Left hindlimb (tissue), 1 donor: ENCODE data around the gene MB21D2.

ENCODE experiments used
- DNase-seq: peaks from one replicate; pipeline ENCODE4 v3.0.0-alpha.2; 2018

MB21D2 gene

DNA sequence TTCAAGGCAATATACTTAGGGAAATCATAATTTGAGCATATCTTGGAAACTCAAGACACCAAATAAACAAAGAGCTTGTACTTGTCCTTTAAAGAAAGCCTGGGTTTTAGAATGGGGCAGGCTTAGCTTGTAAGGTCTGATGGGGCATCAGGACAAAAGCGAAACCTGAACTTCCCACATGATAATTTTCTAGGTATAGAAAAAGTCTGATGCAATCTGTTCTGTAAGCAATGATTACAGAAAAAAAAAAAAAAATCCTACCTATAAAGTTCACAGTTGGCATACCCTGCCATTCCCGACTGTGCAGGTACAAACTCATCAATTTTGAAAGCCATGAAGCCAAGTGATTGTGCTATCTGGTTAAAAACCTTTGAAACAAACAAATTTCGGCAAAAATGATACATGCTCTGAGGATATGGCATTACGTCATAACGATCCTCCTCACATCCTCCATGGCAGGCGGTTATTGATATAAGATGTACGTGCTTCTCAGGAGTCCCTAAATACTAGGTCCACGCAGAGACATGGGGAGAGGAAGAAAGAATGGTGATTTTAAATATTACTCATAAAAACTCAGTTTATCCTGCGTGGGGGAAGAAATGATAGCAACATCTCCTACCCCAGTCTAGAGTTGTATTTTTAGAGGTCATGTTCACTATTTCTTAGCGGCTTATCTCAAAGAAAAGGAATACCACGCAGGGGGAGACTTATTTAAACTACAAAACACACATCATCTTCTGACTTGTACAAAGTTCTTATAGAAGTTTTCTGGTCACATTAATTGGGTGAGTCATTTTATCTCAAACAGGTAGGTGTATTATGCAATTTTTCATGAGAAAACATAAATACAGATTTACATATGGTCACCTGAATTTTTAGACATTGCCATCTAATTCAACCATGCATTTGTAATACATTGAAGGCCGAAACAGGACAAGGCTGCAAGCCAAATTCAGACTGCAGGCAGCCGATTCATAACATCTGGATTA is 27.0 kb downstream of the MB21D2 start:
- no peak for DNase-seq

DNA sequence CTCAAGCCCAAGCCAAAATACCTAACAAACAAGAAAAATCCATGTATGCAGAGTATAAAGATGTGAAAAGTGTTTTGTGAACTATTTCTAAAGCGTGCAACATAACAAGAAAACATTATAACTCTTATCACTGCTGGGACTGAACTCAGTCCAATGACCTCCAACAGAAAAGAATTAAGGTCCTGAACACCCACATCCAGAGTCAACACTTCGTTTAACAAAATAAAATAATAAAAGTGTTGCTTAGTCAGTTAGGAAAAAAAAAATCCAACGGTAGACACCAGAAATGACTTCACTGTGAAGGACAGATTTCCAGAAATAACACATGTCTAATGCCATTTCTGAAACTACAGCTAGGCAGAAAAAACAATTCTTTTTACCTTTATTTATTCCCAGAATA is 28.0 kb downstream of the MB21D2 start:
- DNase-seq, result no peak

- no peak for DNase-seq
Measured at GRCh38 chr3:192888190-192888589, 29.5 kb downstream of the MB21D2 start.

GRCh38 chr3:192887701-192888100 is 30.0 kb downstream of the MB21D2 start:
- DNase-seq, result no peak

- DNase-seq, result no peak
Measured at GRCh38 chr3:192887047-192887446, 30.6 kb downstream of the MB21D2 start.

- DNase-seq, result no peak
Measured at GRCh38 chr3:192884777-192885773, 32.6 kb downstream of the MB21D2 start.

DNA sequence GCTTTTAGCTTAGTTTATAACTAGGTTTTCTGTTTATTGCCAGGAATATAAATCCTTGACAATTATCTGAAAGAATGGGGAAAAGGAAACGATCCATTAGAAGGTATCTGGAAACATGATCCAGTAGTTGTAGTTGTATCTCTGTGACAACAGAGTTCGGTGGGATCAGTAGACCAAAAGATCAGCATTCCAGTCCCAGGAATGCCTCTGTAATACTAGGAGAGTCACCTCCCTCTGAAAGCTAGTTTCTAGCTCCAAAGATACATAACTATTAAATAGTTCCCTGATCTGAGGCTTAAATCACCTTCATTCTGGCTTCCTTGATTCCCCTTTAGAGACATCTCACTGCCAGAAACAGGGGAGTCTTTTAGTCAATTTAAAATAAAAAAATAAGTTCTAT is 34.1 kb downstream of the MB21D2 start:
- no peak for DNase-seq

DNA sequence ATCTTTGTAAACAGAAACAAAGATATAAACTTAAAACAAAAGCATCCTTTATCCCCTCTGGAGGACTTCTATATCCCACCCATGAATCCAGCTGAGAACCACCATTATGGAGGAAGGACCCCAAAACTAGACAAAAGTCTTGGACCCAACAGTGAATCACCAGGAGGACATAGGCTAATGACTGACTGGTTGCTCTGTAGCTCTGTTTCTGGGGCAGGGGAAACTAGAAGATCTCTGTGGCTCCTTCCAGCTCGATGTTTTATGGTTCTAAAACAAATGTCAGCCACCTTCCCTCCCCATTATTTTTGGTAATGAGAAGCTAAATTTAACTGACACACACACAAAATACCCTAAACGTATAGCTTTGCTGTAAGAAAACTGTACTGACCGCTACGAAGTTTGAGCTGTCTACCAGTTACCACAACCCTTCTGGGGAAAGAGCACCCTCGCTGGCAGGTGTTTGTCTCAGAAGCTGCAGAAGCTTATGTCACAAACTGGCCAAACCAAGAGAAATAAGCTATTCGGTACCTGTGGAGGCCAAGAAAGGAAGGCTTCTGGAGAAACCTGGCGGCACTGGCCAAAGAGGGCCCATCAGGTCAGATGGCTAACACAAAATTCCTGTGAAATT is 36.4 kb downstream of the MB21D2 start:
- no peak for DNase-seq

GRCh38 chr3:192880313-192880712 is 37.3 kb downstream of the MB21D2 start:
- DNase-seq, result no peak

DNA sequence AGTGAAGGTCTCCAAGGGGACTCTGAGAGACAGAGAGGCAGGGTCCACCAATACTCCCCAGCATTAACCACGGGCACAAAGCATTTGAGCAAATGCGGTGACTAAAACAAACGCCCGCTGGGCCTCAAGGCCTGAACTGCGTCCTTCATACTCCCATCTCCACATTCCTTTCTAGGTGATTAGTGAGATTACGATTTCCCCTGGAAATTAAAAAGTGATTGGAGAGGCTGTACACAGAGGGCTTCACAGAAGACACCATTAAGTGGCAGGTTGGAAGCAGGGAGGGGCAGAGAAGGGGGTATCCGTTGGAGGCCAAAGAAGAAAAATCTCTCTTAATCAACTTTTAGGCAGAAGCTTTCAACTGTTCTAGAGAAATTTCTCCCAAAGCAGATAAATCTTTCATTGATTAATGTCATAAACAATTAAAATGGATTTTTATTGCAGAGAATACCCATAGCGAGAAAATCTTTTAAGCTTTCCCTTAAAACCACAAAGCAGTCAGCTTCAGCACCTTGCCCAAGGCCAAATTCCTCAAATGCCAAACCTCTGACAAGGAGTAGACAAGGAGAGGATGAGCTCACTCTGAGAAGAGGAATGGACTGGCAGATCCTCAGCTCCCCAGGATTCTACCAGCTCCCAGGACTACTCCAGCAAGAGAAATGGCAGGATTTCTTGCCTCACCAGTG is 38.2 kb downstream of the MB21D2 start:
- DNase-seq, result no peak

- DNase-seq, result no peak
Measured at GRCh38 chr3:192875971-192876565, 41.6 kb downstream of the MB21D2 start.

DNA sequence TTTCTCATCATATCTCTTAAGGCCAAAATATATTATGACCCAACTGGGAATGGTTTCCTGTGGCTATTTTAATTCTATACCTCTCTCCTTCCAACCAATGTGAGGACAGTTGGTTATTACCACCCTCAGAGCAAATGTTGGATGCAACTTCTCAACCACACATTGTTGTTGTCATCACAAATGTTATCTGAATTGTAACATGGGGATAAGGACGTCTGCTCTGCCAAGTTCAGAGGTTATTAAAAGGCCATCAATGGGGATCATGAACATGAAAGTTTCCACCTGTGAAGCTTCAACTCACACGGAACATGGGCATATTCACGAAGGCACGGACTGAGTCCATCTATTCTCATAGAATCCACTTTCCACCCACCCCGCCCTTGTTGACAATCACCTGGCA is 46.8 kb downstream of the MB21D2 start:
- DNase-seq, result no peak

DNA sequence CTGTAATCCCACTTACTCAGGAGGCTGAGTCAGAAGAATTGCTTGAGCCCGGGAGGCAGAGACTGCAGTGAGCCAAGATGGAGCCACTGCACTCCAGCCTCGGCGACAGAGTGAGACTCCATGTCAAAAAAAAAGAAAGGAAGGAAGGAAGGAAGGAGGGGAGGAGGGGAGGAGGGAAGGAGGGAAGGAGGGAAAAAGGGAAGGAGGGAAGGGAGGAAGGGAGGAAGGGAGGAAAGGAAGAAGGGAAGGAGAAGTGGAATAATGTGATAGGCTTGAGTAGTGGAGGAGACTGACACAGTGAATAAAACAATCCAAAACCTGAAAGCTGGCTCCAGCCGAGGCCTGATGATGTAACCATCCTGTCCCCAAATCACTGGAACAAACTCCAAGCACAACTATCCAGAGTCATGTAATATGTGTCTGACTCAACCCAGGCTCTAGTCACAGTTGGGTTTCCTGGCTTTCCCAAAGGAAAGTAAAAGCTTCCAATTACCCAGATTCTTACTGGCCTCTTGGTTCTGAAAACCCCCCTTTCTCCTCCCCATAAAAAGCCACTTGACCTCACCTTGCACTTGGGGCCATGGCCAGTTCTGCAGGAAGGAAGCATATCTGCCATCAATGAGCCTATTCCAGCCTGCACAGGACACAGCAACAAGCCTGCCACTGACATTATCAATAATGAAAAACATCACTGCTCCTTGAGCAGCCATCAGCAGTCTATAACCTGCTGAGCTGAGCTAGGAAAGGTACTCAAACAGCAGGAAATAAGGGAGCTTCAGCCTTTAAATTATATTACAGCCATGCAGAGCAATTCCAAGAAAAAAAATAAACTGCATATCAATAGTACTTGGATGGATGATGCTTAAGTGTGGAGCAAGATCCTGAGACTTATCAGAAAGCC is 48.3 kb downstream of the MB21D2 start:
- DNase-seq, result no peak

GRCh38 chr3:192867645-192868044 is 50.0 kb downstream of the MB21D2 start:
- no peak for DNase-seq

DNA sequence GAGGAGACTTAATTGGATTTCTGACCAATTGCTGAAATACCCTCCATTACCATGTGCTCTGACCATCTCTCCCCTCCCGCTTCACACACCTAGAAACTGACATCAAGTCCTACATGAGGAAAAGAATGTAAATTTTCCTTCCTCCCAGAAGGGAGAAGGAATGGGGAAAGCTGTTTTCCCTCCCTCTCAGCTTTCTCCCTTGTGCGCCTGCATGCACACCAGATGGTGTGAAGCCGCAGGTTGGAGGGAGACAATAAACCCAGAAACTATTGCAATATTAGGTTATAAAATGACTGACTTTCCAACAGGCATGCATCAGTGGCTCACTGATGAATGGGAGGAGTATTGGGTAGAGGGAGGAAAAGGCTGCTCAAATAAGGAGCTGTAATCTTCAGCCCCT is 50.9 kb downstream of the MB21D2 start:
- DNase-seq, result no peak

DNA sequence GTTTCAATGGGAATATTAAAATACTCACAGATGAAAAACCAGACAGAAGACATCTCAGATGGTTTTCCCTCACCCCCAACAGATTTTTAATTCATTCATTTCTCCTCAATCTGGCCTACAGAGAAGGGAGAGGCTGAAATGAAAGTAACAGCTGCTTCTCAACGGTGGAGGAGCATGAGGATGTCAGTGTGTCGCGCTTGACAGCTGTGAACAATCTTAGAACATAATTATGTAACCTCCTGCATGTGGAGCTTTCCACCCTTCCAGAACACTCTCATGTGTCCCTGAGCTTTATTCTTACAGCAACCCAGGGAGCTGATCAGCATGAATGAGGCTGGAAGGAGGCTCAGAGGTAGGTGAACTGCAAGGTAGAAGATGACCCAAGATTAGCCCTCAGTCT is 52.7 kb downstream of the MB21D2 start:
- no peak for DNase-seq

DNA sequence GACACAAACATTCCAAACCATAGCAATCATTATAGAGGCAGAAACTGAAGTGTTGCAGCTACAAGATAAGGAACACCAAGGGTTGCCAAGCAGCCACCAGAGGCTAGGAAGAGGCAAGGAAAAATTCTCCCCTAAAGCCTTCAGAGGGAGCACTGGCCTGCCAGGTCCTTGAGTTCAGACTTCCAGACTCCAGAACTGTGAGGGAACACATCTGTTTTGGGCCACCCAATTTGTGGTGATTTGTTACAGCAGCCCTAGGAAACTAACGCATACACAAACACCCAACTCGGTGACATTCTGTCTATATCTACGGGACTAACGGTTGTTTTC is 54.6 kb downstream of the MB21D2 start:
- no peak for DNase-seq

- DNase-seq, result no peak
Measured at GRCh38 chr3:192862408-192863090, 55.1 kb downstream of the MB21D2 start.

DNA sequence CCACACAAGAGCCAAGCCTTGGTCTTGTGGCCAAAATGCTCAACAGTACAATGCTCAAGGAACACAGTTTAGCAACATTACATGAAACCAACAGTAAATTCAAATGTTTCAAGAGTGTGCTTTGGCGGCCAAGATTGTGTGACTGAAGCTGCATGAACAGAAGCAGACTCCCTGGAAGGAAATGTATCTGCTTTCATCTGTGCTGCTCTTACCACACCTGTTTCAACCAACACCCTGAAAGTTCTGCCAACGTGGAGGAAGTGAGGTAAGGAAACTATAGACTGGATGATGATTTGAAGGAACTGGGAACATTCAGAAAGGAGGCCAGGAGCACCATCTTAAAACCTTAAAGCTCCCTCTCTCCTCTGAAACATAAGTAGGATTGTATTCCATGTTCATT is 55.7 kb downstream of the MB21D2 start:
- no peak for DNase-seq

GRCh38 chr3:192860454-192860853 is 57.2 kb downstream of the MB21D2 start:
- DNase-seq, result no peak
